WTC11 (cell line): Measurements from ENCODE around the gene TMEM135. TPM values are rescaled to one million over a fixed set of nuclear protein-coding genes. Genes with fewer than 3 reads are reported as not detected.

Source experiments
- ATAC-seq: fragments of 200-7000 bp; cut with Tn5 transposase; 2 replicates; pipeline ENCODE4 v1.10.0; 2021; ENCODE audit warnings: mild to moderate bottlenecking, moderate library complexity
- CTCF ChIA-PET: fragments of 300-600 bp; sonication (Branson Sonifier 250); formaldehyde crosslinking; loops from one replicate; lab custom pipeline; 2021; ENCODE audit warnings: antibody characterized with exemption; lab: Charles Lee
- POLR2A ChIA-PET: fragments of 350-600 bp; sonication (Branson Sonifier 250); formaldehyde crosslinking; loops from one replicate; lab custom pipeline; 2021; ENCODE audit warnings: antibody characterized with exemption; lab: Charles Lee
- DNase-seq: peaks from one replicate; pipeline ENCODE4 v3.0.0; 2021; ENCODE audit warnings: low spot score
- H3K27ac Mint-ChIP-seq: 2 replicates; pipeline ENCODE4 v1.8.0; 2021; ENCODE audit warnings: mixed read lengths
- H3K27me3 Mint-ChIP-seq: 2 replicates; pipeline ENCODE4 v1.8.0; 2021; ENCODE audit warnings: low read depth, mild to moderate bottlenecking, moderate library complexity, mixed read lengths
- H3K36me3 Mint-ChIP-seq: 2 replicates; pipeline ENCODE4 v1.8.0; 2021; ENCODE audit warnings: mixed read lengths
- H3K4me1 Mint-ChIP-seq: 2 replicates; pipeline ENCODE4 v1.8.0; 2022; ENCODE audit warnings: mixed read lengths
- H3K4me3 Mint-ChIP-seq: 2 replicates; pipeline ENCODE4 v1.8.0; 2021; ENCODE audit warnings: mild to moderate bottlenecking, moderate library complexity, mixed read lengths
- H3K9me3 Mint-ChIP-seq: 2 replicates; pipeline ENCODE4 v1.8.0; 2021; ENCODE audit warnings: mixed read lengths
- ARID4B ChIP-seq: sonication (generic); formaldehyde crosslinking; IDR thresholded peaks from 2 replicates; pipeline ENCODE4 v1.8.0; 2023; ENCODE audit warnings: missing genetic modification reagents, mild to moderate bottlenecking, borderline replicate concordance
- ESRRA ChIP-seq: sonication (generic); formaldehyde crosslinking; IDR thresholded peaks from 2 replicates; pipeline ENCODE4 v1.8.1; 2022; ENCODE audit warnings: mild to moderate bottlenecking, missing genetic modification reagents, borderline replicate concordance
- FOXP4 ChIP-seq: sonication (generic); formaldehyde crosslinking; IDR thresholded peaks from 2 replicates; pipeline ENCODE4 v1.8.0; 2022; ENCODE audit warnings: mild to moderate bottlenecking, missing genetic modification reagents
- MLX ChIP-seq: sonication (generic); formaldehyde crosslinking; IDR thresholded peaks from 2 replicates; pipeline ENCODE4 v1.8.1; 2023; ENCODE audit warnings: mild to moderate bottlenecking, missing genetic modification reagents, moderate library complexity
- NFE2L1 ChIP-seq: sonication (generic); formaldehyde crosslinking; IDR thresholded peaks from 2 replicates; pipeline ENCODE4 v1.8.1; 2023; ENCODE audit warnings: missing genetic modification reagents
- NR1H2 ChIP-seq: sonication (generic); formaldehyde crosslinking; IDR thresholded peaks from 2 replicates; pipeline ENCODE4 v1.9.0; 2021; ENCODE audit warnings: mild to moderate bottlenecking, moderate library complexity, missing genetic modification reagents
- NR2C2 ChIP-seq: sonication (generic); formaldehyde crosslinking; IDR thresholded peaks from 2 replicates; pipeline ENCODE4 v1.8.0; 2022; ENCODE audit warnings: mild to moderate bottlenecking, missing genetic modification reagents
- PRDM15 ChIP-seq: sonication (generic); formaldehyde crosslinking; IDR thresholded peaks from 2 replicates; pipeline ENCODE4 v1.8.0; 2022; ENCODE audit warnings: missing genetic modification reagents
- SMAD3 ChIP-seq: sonication (generic); formaldehyde crosslinking; IDR thresholded peaks from 2 replicates; pipeline ENCODE4 v1.8.0; 2022; ENCODE audit warnings: missing genetic modification reagents, mild to moderate bottlenecking, borderline replicate concordance
- SOX15 ChIP-seq: fragments of 250-450 bp; sonication (Bioruptor Pico); IDR thresholded peaks from 2 replicates; pipeline ENCODE4 v1.9.0; 2021; ENCODE audit warnings: mild to moderate bottlenecking
- USF2 ChIP-seq: sonication (generic); formaldehyde crosslinking; IDR thresholded peaks from 2 replicates; pipeline ENCODE4 v1.8.1; 2023; ENCODE audit warnings: mild to moderate bottlenecking, missing genetic modification reagents, moderate library complexity
- ZNF232 ChIP-seq: sonication (generic); formaldehyde crosslinking; IDR thresholded peaks from 2 replicates; pipeline ENCODE4 v1.8.0; 2022; ENCODE audit warnings: mild to moderate bottlenecking, missing genetic modification reagents
- ZNF317 ChIP-seq: sonication (generic); formaldehyde crosslinking; IDR thresholded peaks from 2 replicates; pipeline ENCODE4 v1.8.1; 2023; ENCODE audit warnings: low read depth, mild to moderate bottlenecking, moderate library complexity, missing genetic modification reagents, borderline replicate concordance
- total RNA-seq: library from RNA; stranded (reverse); gene quantifications from 3 replicates; pipeline ENCODE4 v1.2.3, GENCODE V29; 2021

TMEM135 gene
- total RNA-seq, 1 experiment from 2014 or later, result 35.8 TPM

- TF ChIP-seq ARID4B (CRISPR knock-in tag) (no peak), MLX (CRISPR knock-in tag) (no peak), ESRRA (CRISPR knock-in tag) (no peak), NFE2L1 (CRISPR knock-in tag) (no peak), FOXP4 (CRISPR knock-in tag) (no peak), ZNF232 (CRISPR knock-in tag) (no peak)
These were observed 293.5 kb downstream of the TMEM135 start (continued) for GRCh38 chr11:87331273-87331672.

GRCh38 chr11:87338046-87338639, 300.4 kb downstream of the TMEM135 start:
- H3K4me1 Mint-ChIP-seq, result no peaks in the 10 kb centered on the region
- H3K4me3 Mint-ChIP-seq, result no peak overlapping the region
- peaks cover 50% of the 10 kb centered on the region for H3K9me3 Mint-ChIP-seq
- TF ChIP-seq SMAD3, result no peak
- TF ChIP-seq ZNF317, result peak; percentile 97
- no peak for TF ChIP-seq USF2 (CRISPR knock-in tag)
- TF ChIP-seq PRDM15 (CRISPR knock-in tag), result no peak
- no peak for TF ChIP-seq NR2C2 (CRISPR knock-in tag)
- no peak for TF ChIP-seq NR1H2 (CRISPR knock-in tag)
- TF ChIP-seq SOX15 (CRISPR knock-in tag), result no peak
- POLR2A ChIA-PET, result no interaction called here
- DNase-seq (no peak), ATAC-seq (no peak)
- CTCF ChIA-PET, result interaction anchor here (1.2 kb wide), 1 partner anchor 83 kb away, joined by 3 read pairs; no protein-coding TSS in a partner anchor
- no peak overlapping the region for H3K27ac Mint-ChIP-seq
- no peaks in the 10 kb centered on the region; the same call in 1 of the 2 replicates for H3K27me3 Mint-ChIP-seq
- H3K36me3 Mint-ChIP-seq, result peaks cover 37% of the 10 kb centered on the region
